GM21737 (cell line): Measurements from ENCODE around the gene SLC25A46.
"Not testable (repeated sequence)": the region's sequence is repeated elsewhere in the genome, so short reads cannot be mapped to it uniquely, and the experiment has no call there.

Experiments
- ATAC-seq: cut with Tn5 transposase; IDR thresholded peaks from one replicate; pipeline ENCODE4 v1.9.1; 2021; ENCODE audit warnings: mild to moderate bottlenecking, moderate library complexity; ENCODE audit not compliant: unreplicated experiment

SLC25A46 gene

GRCh38 chr5:110738812-110739651 is at the start of gene SLC25A46:
TSS of gene SLC25A46 (plus strand) at chr5:110739007. CDS start at chr5:110739120, 113 bp downstream.
- peak; percentile 97 for ATAC-seq

DNA sequence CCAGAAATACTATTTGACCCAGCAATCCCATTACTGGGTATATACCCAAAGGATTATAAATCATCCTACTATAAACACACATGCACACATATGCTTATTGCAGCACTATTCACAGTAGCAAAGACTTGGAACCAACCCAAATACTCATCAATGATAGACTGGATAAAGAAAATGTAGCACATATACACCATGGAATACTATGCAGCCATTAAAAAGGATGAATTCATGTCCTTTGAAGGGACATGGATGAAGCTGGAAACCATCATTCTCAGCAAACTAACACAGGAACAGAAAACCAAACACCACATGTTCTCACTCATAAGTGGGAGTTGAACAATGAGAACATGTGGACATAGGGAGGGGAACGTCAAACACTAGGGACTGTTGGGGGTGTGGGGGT is 48.2 kb upstream of the SLC25A46 start:
- ATAC-seq, result not testable (repeated sequence)

DNA sequence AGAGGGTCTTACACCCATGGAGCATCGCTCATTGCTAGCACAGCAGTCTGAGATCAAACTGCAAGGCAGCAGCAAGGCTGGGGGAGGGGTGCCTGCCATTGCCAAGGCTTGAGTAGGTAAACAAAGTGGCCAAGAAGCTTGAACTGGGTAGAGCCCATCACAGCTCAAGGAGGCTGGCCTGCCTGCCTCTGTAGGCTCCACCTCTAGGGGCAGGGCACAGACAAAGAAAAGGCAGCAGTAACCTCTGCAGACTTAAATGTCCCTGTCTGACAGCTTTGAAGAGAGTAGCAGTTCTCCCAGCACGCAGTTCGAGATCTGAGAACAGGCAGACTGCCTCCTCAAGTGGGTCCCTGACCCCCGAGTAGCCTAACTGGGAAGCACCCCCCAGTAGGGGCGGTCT is 46.1 kb upstream of the SLC25A46 start:
- not testable (repeated sequence) for ATAC-seq

GRCh38 chr5:110702300-110702699 is 36.5 kb upstream of the SLC25A46 start:
- ATAC-seq, result no peak

DNA sequence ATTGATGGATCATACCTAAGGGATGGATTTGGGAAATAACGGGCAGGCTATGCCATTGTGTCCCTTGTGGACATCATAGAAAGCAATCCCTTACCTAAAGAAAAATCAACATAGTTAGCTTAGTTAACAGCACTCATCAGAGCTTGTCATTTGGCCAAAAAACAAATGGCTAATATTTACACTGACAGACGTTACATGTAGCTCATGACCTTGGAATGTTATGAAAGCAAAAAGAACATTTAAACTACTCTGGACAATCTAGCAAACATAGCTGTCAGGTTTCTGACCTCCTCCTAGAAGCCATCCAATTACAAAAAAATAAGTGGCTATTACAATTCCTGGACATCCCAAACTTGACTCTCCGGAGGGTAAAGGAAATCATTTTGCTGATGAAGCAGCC is 36.1 kb upstream of the SLC25A46 start:
- ATAC-seq, result no peak

GRCh38 chr5:110703481-110703880 is 35.3 kb upstream of the SLC25A46 start:
- ATAC-seq, result no peak

- ATAC-seq, result no peak
These were observed 33.5 kb upstream of the SLC25A46 start for GRCh38 chr5:110705349-110705748.

GRCh38 chr5:110707260-110707844 is 31.5 kb upstream of the SLC25A46 start:
- no peak for ATAC-seq

DNA sequence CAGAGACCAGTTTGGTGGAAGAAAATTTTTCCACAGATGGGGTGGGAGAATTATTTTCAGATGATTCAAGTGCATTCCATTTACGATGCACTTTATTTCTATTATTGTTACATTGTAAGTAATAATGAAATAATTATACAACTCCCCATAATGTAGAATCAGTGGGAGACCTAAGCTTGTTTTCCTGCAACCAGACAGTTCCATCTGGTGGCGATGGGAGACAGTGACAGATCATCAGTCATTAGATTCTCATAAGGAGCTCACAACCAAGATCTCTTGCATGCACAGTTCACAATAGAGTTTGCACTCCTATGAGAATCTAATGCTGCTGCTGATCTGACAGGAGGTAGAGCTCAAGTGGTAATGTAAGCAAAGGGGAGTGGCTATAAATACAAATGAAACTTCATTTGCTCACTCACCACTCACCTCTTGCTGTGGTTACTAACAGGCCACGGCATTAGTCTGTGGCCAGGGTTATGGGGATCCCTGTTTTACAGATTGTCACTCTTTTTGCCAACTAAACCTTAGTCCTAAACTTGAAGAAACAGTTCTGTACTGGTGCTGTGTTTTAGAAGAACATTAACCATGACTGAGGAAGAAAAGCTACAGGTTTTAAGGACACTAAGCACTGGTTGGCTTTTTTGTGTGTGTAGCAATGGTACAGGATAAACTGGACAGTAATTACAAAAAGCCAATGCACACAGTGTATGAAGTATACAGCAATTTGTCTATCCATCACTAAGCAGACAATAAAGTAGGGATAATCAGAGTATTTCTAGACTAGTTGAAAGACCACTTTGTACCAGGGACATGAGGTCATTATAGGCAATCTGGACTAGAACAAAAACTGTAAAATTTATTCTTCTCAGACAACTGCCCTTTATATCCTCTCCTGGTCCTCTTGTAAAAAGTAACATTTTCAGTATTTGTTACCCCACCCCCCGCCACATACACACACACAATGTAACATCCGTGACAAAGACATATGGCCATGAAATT is 22.3 kb upstream of the SLC25A46 start:
- peak; percentile 93 for ATAC-seq

- ATAC-seq, result no peak
These were observed 20.5 kb upstream of the SLC25A46 start for GRCh38 chr5:110718311-110718710.

GRCh38 chr5:110726249-110727024 is 12.4 kb upstream of the SLC25A46 start, which contains the start of gene TMEM232:
TSS of gene TMEM232 (minus strand) at chr5:110726671. CDS start at chr5:110667352, 59,319 bp downstream.
- peak; percentile 98 for ATAC-seq

DNA sequence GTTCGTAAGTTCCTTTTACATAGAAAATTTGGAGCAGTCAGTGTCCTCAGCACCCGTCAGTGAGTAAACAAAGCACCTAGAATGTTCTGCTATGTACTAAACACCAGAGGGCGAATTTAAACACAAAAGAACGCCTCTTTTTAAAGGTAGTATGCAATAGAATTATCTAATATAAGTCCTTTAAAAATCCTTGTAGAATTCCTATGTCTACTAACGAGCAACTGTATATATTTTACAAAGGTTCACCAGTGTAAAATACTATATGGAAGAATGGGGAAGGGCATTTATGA is 11.8 kb upstream of the SLC25A46 start:
- ATAC-seq, result peak; percentile 45

DNA sequence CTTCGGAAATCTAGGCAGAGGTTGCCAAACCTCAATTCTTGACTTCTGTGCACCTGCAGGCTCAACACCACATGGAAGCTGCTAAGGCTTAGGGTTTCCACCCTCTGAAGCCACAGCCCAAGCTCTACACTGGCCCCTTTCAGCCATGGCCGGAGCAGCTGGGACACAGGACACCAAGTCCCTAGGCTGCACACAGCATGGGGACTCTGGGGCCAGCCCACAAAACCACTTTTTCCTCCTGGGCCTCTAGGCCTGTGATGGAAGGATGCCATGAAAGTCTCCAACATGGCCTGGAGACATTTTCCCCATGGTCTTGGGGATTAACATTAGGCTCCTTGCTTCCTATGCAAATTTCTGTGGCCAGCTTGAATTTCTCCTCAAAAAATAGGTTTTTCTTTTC is 7.3 kb upstream of the SLC25A46 start:
- not testable (repeated sequence) for ATAC-seq

DNA sequence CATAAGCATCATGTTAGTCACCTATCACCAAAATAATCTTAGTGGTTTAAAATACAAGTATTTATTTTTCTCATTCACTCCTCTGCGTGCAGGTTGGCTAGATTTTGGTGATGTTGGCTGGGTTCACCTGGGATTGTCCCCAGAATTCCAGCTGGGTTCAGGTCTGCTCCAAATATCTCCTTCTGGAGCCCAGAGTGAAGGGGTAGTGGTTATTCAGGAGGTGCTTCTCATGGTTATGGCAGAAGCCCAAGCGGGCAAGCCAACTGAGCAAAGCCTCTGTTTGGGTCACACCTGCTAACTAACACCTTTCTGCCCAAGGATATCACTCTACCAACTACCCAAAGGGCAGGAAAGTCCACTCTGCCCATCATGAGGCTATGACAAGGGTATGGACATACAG is 4.7 kb upstream of the SLC25A46 start:
- no peak for ATAC-seq

- no peak for ATAC-seq
These were observed 3.3 kb upstream of the SLC25A46 start for GRCh38 chr5:110735556-110735955.

DNA sequence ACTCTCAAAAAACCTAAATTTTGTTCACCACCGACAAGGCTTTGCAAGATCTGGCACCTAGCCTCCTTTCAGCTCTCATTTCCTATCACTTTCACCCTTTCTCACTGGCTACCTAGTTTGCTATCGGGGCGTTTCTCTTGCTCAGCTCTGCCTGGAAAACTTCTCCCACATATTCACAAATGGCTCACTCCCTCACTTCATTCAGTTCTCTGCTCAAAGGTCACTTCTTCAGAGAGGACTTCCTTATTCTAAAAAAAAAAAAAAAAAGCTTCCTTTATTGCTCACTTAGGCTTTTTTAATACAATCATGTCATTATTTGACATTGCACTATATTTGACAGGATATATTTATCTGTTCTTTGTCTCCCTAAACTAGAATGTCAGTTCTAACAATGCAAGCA is 2.1 kb upstream of the SLC25A46 start:
- no peak for ATAC-seq

DNA sequence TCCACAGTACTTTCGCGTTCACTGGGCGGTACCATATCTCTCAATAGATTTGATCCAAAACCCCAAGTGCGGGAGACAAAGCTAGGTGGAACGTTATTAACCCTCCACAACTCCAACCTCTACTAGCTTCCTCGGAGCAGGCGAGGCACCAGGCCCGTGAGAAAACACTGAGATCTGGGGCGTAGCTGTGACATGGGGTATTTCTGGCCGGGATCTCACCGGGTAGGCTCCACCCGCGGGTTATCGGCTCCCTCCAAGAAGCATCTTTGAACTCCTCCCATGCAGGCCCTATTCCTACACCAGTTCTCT is 350 bp upstream of the SLC25A46 start:
- ATAC-seq, result peak; percentile 51

DNA sequence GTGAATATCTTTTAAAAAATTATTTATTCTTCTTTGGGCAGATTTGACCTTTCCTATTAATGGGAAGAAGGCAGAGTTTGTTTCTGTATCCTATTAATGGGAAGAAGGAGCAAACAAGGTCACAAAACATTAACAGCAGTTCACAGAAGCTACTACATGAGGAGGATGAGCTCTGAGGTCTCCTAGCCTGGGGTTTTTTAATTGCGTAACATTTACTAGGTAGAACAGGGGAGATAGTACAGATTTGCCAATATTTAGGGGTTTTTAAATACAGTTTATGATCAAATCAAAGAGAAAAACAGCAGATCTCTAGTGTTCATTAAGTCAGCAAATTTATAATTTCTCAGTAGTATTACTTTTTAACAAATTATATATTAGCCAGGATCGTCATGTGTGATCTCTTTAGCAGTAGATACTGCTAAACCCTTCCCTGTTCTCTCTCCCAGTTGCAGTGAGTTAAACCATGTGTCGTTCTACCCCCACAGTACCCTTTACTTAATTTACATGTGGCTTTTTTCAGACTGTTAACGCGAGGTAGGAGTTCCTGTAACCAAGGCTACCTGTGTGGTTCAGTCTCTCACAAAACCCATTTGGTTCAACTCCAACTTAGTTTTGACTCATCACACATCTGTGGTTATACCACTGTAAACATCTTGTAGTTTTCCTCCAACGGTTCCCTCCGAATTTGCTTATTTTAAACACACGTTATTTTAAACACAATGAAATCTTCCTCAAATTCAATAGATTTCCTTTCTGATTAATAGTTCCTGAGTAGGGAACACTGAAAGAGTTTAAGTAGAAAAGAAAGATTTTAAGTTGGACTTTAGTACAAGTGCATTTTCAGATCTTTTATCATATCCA is 13.3 kb downstream of the SLC25A46 start:
- ATAC-seq, result peak; percentile 98

DNA sequence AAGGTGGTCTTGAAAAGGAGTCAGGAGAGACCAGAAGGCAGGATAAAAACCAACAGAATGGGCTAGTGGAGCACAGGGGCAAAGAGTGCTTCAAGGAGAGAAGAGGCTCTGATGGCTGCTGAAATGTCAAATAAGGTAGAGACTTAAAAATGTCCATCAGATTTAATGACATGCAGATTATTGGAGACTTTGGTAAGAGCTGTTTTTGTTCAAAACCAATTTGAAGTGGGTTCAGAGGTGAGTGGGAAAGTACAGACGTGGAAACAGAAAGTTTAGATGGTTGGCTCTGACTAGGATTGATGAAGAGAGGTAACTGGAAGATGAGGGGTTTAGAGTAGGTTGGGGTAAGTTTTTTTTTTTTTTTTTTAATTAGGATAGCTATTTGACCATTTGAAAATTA is 14.1 kb downstream of the SLC25A46 start:
- ATAC-seq, result peak; percentile 4

DNA sequence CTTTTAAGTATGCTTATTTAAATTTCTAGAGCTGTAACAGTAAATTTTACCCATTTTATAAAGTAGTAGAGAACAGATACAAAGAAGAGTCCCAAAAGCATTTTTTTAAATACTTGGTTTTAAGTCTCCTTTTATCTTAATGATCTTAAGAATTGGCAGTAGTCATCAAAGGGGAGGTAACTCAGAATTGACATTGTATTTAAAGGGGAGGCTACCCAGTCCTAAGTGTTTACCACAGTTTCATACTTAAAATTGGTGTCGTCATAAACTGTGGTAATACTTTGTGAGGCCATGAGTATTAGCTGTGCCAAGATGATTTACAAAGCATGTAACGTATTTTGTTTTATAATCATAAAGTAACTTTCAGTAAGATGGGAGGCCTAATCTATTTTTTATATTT is 14.8 kb downstream of the SLC25A46 start:
- ATAC-seq, result no peak
